Activated CD4-positive, alpha-beta T cell treated with anti-CD3 and anti-CD28 coated beads for 24 hours (primary cell): ENCODE results near the gene PACSIN1.

Experiments
- DNase-seq, 2 donors: peaks; one replicate each; pipeline ENCODE4 v3.0.0-alpha.2; 2020; ENCODE audit warnings: low read depth in 2 of 2

The PACSIN1 gene

GRCh38 chr6:34544776-34545471 is 79.0 kb downstream of the PACSIN1 start:
- DNase-seq, result no peak

GRCh38 chr6:34546551-34547321 is 80.9 kb downstream of the PACSIN1 start:
- DNase-seq, result no peak

GRCh38 chr6:34547701-34548644 is 82.1 kb downstream of the PACSIN1 start:
- DNase-seq, result no peak

- no peak for DNase-seq
These were observed 83.3 kb downstream of the PACSIN1 start for GRCh38 chr6:34549026-34549803.

GRCh38 chr6:34549804-34550202 is 83.9 kb downstream of the PACSIN1 start:
- no peak for DNase-seq

GRCh38 chr6:34551720-34552119 is 85.8 kb downstream of the PACSIN1 start:
- DNase-seq, result no peak

GRCh38 chr6:34552620-34553019 is 86.7 kb downstream of the PACSIN1 start:
- no peak for DNase-seq

- no peak for DNase-seq
These were observed 87.3 kb downstream of the PACSIN1 start for GRCh38 chr6:34553146-34553545.

- DNase-seq, result no peak
These were observed 87.9 kb downstream of the PACSIN1 start for GRCh38 chr6:34553750-34554149.

GRCh38 chr6:34554291-34555006 is 88.6 kb downstream of the PACSIN1 start:
- no peak for DNase-seq

- DNase-seq, result no peak
These were observed 89.1 kb downstream of the PACSIN1 start for GRCh38 chr6:34555007-34555322.

GRCh38 chr6:34555328-34555727 is 89.5 kb downstream of the PACSIN1 start:
- DNase-seq, result no peak

- no peak for DNase-seq
These were observed 90.2 kb downstream of the PACSIN1 start, which contains the start of gene SPDEF for GRCh38 chr6:34556031-34556471. TSS of gene SPDEF (minus strand) at chr6:34556329. CDS start at chr6:34544455, 11,874 bp downstream.

- DNase-seq, result no peak
These were observed 90.6 kb downstream of the PACSIN1 start for GRCh38 chr6:34556493-34556892.

GRCh38 chr6:34557228-34557627 is 91.4 kb downstream of the PACSIN1 start:
- DNase-seq, result no peak

- no peak for DNase-seq
These were observed 92.4 kb downstream of the PACSIN1 start for GRCh38 chr6:34558172-34558714.

- no peak for DNase-seq
These were observed 93.9 kb downstream of the PACSIN1 start for GRCh38 chr6:34559651-34560365.

- no peak for DNase-seq
These were observed 94.7 kb downstream of the PACSIN1 start for GRCh38 chr6:34560366-34561226.

GRCh38 chr6:34561227-34561530 is 95.3 kb downstream of the PACSIN1 start:
- no peak for DNase-seq
